Gastrocnemius medialis (tissue), 4 donors: ENCODE results near the gene CMIP. TPM values are rescaled to one million over a fixed set of nuclear protein-coding genes. Genes with fewer than 3 reads are reported as not detected.
A peak's percentile ranks its signal among the peaks of the same experiment; 100 is the strongest.

Experiments used
- ATAC-seq, 2 donors: fragments of 150-250 bp; one replicate each; pipeline ENCODE4 v1.9.1; 2016
- DNase-seq, 2 donors: peaks; one replicate each; pipeline ENCODE4 v3.0.0-alpha.2; 2019
- H3K27ac ChIP-seq, 4 donors: fragments of 200-600 bp; sonication (generic); 1 replicate in 1 of 4; 2 replicates in 3 of 4; pipeline ENCODE4 v1.5.1; 2016 to 2018; ENCODE audit warnings: mild to moderate bottlenecking in 2 of 4, moderate library complexity in 1 of 4
- H3K27me3 ChIP-seq, 3 donors: fragments of 200-600 bp; sonication (generic) in 2 of 3; 1 replicate in 1 of 3; 2 replicates in 2 of 3; pipeline versions ENCODE4 v1.5.1 to v1.6.0; 2016 to 2019; ENCODE audit warnings: mild to moderate bottlenecking in 1 of 3, moderate library complexity in 1 of 3
- H3K36me3 ChIP-seq, 2 donors: fragments of 200-600 bp; sonication (generic) in 1 of 2; one replicate each; pipeline ENCODE4 v1.5.1; 2017 to 2018
- H3K4me1 ChIP-seq, 2 donors: fragments of 200-600 bp; sonication (generic) in 1 of 2; one replicate each; pipeline ENCODE4 v1.5.1; 2016 to 2017; ENCODE audit warnings: mild to moderate bottlenecking in 2 of 2
- H3K4me3 ChIP-seq, 4 donors: fragments of 200-600 bp; sonication (generic) in 3 of 4; 1 replicate in 1 of 4; 2 replicates in 3 of 4; pipeline ENCODE4 v1.5.1; 2016 to 2019; ENCODE audit warnings: mild to moderate bottlenecking in 2 of 4
- H3K9me3 ChIP-seq, 3 donors: fragments of 200-600 bp; sonication (generic) in 2 of 3; 1 replicate in 1 of 3; 2 replicates in 2 of 3; pipeline ENCODE4 v1.5.1; 2016 to 2019
- POLR2A ChIP-seq, 2 donors: fragments of 450-650 bp; IDR thresholded peaks; one replicate each; pipeline ENCODE4 v1.6.1; 2017; ENCODE audit warnings: antibody characterized with exemption in 2 of 2, mild to moderate bottlenecking in 2 of 2, moderate library complexity in 2 of 2
- in situ Hi-C, 4 donors: fragments of 200-750 bp; cut with MboI; loops; one replicate each; pipeline versions ENCODE4 v1.15.0 to v1.8.0; 2017; ENCODE audit warnings: low sequenced_read_pairs in 4 of 4
- intact Hi-C: fragments of 100-400 bp; cut with DNase I; formaldehyde crosslinking; loops from one replicate; pipeline ENCODE4 v1.15.1; 2023; ENCODE audit warnings: low total_unique reads
- total RNA-seq, 4 donors: library from RNA; depleted of rRNA; stranded (reverse); fragments of >200 nt; gene quantifications; one replicate each; pipeline versions ENCODE4 v1.1.0 to v1.2.3, GENCODE V29; 2016
- TF ChIP-seq, protein P1 (sequence below), 5 experiments: fragments of 450-650 bp in 3 of 5; fragments of 200-600 bp in 2 of 5; sonication (generic) in 2 of 5; IDR thresholded peaks in 4 of 5; conservative IDR thresholded peaks in 1 of 5; 1 replicate in 4 of 5; 2 replicates in 1 of 5; pipeline ENCODE4 v1.5.1; 2016 to 2019; ENCODE audit warnings: antibody characterized with exemption in 5 of 5, mild to moderate bottlenecking in 3 of 5, moderate library complexity in 3 of 5

CMIP gene
- total RNA-seq, 4 donors from 2014 or later = 0.90 to 5.1 (median 2.7) TPM

DNA sequence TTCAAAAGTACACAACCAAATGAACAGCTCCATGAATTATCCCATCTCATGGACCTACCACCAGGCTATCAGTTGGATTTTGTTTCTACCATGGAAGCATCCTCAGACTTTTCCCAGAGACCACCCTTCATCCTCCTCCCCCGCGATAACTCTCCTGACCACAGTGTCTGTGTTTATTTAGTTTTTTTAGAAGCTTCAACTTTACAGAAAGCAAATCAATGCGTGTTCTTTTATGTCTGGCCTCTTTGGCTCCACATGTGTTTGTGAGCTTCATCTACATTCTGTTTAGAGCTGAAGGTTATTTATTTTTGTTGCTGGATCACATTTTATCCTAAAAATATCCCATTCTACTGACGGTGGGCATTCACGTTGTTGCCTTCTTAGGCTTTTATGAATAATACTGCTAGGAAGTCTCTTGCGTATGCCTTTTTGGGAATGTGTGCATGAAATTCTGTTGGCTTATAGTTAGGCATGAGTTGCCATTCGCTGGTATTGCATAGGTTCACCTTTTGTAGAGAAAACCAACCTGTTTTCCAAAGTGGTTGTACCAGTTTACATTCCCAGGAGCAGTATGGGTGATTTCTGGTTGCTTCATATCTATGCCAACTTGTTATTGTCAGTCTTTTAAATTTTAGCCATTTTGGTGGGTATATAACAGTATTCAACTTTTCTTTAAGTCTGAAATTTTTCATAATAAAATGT is 83.0 kb downstream of the CMIP start:
- in situ Hi-C loops = no loop called here
- ATAC-seq = no peak

DNA sequence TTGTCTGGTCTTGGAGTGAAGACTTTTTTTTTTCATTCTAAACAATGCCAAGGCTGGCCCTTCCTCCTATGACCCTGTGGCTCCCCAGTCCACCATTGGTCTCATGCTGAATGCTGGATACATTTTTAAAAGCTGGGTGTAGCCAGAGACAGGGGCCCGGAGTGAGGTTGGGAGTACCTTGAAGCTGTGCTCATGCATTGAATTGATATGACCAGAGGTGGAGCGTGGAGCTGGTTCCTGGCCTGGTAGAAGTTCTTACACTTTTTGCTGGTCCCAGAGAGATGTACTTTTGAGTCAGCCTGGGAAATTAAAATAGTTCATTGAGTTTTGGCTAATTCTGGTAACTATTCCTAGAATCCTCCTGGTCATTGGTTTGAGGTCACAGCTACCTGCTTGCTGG is 83.6 kb downstream of the CMIP start:
- in situ Hi-C loops (no loop called here), intact Hi-C loops (no loop called here)
- H3K4me1 ChIP-seq = peaks cover 5 to 10% of the 10 kb centered on the region in 2 donors
- ATAC-seq = no peak
- H3K27ac ChIP-seq = no peak overlapping the region
- no peak for DNase-seq
- no peaks in the 10 kb centered on the region for H3K9me3 ChIP-seq
- H3K27me3 ChIP-seq = no peaks in the 10 kb centered on the region
- no peaks in the 10 kb centered on the region for H3K36me3 ChIP-seq
- H3K4me3 ChIP-seq = no peak overlapping the region
- no peak for TF ChIP-seq POLR2A (IDR thresholded peaks at IDR 0.05)
- TF ChIP-seq, protein P1, sequence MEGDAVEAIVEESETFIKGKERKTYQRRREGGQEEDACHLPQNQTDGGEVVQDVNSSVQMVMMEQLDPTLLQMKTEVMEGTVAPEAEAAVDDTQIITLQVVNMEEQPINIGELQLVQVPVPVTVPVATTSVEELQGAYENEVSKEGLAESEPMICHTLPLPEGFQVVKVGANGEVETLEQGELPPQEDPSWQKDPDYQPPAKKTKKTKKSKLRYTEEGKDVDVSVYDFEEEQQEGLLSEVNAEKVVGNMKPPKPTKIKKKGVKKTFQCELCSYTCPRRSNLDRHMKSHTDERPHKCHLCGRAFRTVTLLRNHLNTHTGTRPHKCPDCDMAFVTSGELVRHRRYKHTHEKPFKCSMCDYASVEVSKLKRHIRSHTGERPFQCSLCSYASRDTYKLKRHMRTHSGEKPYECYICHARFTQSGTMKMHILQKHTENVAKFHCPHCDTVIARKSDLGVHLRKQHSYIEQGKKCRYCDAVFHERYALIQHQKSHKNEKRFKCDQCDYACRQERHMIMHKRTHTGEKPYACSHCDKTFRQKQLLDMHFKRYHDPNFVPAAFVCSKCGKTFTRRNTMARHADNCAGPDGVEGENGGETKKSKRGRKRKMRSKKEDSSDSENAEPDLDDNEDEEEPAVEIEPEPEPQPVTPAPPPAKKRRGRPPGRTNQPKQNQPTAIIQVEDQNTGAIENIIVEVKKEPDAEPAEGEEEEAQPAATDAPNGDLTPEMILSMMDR (IDR thresholded peaks at IDR 0.05 in 4 of 5, conservative IDR thresholded peaks at IDR 0.05 in 1 of 5) = no peak

More for the DNA sequence above, 83.0 kb downstream of the CMIP start:
- TF ChIP-seq POLR2A (IDR thresholded peaks at IDR 0.05) = no peak
- TF ChIP-seq, protein P1 (IDR thresholded peaks at IDR 0.05 in 4 of 5, conservative IDR thresholded peaks at IDR 0.05 in 1 of 5) = no peak
- Histone ChIP-seq H3K4me3 (no peak overlapping the region), H3K27me3 (no peaks in the 10 kb centered on the region), H3K36me3 (no peaks in the 10 kb centered on the region), H3K27ac (peak overlapping the region in 1 of 4 donors; percentile 56), H3K9me3 (no peaks in the 10 kb centered on the region), H3K4me1 (peaks cover 5 to 10% of the 10 kb centered on the region in 2 donors)
- DNase-seq = no peak
- intact Hi-C loops = no loop called here

DNA sequence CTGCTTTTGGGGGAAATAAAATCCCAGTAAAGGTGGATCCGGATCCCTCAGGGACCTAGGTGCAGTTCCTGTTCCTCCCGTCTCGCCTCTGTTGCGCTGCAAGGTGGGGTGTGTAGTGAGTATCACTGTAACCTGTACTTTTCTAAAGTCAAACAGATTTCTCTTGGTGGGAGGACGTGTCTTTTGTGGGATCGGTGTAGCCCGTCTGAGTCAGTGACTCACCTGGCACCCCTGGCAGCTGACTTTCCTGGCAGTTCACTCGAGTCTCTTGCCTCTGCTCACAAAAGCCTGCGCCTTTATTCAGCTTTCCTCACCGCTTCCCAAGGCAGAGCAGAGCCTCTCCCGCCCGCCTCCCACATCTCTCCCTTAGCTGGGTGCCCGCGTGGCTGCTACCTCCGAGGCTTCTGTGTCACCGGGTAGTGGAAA is 85.7 kb downstream of the CMIP start:
- TF ChIP-seq, protein P1 (IDR thresholded peaks at IDR 0.05 in 4 of 5, conservative IDR thresholded peaks at IDR 0.05 in 1 of 5) = no peak
- TF ChIP-seq POLR2A (IDR thresholded peaks at IDR 0.05) = no peak
- in situ Hi-C loops (no loop called here), intact Hi-C loops (no loop called here)
- Histone ChIP-seq H3K36me3 (no peaks in the 10 kb centered on the region), H3K27ac (no peak overlapping the region), H3K9me3 (no peaks in the 10 kb centered on the region), H3K4me3 (no peak overlapping the region), H3K4me1 (peaks cover 5 to 10% of the 10 kb centered on the region in 2 donors), H3K27me3 (no peaks in the 10 kb centered on the region)
- ATAC-seq = no peak
- DNase-seq = no peak

DNA sequence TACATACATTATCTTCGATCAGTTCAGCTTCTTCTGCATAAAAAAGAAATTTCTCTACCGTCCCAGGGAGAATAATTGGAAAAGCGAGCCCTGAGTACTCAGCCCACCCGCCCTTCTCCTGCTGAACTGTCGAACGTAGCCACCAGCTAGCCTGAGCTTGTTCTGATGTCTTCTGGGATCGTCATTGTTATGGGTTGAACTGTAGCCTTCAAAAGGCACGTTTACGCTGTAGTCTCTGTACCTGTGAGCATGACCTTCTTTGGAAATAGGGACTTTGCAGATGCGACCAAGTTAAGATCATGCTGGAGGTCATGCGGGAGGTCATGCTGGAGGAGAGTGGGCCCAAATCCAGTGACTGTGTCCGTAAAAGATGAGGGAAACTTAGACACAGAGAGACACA is 86.2 kb downstream of the CMIP start:
- intact Hi-C loops (no loop called here), in situ Hi-C loops (no loop called here)
- TF ChIP-seq, protein P1 (IDR thresholded peaks at IDR 0.05 in 4 of 5, conservative IDR thresholded peaks at IDR 0.05 in 1 of 5) = no peak
- no peak for TF ChIP-seq POLR2A (IDR thresholded peaks at IDR 0.05)
- Histone ChIP-seq H3K27me3 (no peaks in the 10 kb centered on the region), H3K9me3 (no peaks in the 10 kb centered on the region), H3K27ac (no peak overlapping the region), H3K36me3 (no peaks in the 10 kb centered on the region), H3K4me3 (no peak overlapping the region), H3K4me1 (peaks cover 5 to 10% of the 10 kb centered on the region in 2 donors)
- DNase-seq = no peak
- ATAC-seq = no peak
